Lower lobe of right lung (tissue), 2 donors: ENCODE results near the gene MRPL40. TPM values are rescaled to one million over a fixed set of nuclear protein-coding genes. Genes with fewer than 3 reads are reported as not detected.

Experiments
- ATAC-seq, 2 donors: fragments of 200-7000 bp; cut with Tn5 transposase; one replicate each; pipeline ENCODE4 v1.9.1; 2020 to 2022; ENCODE audit warnings: mild to moderate bottlenecking in 2 of 2, moderate library complexity in 2 of 2
- DNase-seq: peaks from one replicate; pipeline ENCODE4 v3.0.0-alpha.2; 2020
- H3K27ac ChIP-seq: fragments of 200-600 bp; one replicate; pipeline ENCODE4 v1.8.0; 2022
- H3K27me3 ChIP-seq: fragments of 200-600 bp; one replicate; pipeline ENCODE4 v1.8.0; 2022; ENCODE audit warnings: low read depth
- H3K36me3 ChIP-seq: fragments of 200-600 bp; one replicate; pipeline ENCODE4 v1.8.0; 2022; ENCODE audit warnings: mild to moderate bottlenecking
- H3K4me1 ChIP-seq: fragments of 200-600 bp; one replicate; pipeline ENCODE4 v1.8.0; 2022
- H3K4me3 ChIP-seq: fragments of 200-600 bp; one replicate; pipeline ENCODE4 v1.8.0; 2022; ENCODE audit warnings: mild to moderate bottlenecking
- H3K9me3 ChIP-seq: fragments of 200-600 bp; one replicate; pipeline ENCODE4 v1.8.0; 2022
- CTCF ChIP-seq: fragments of 200-600 bp; IDR thresholded peaks from one replicate; pipeline ENCODE4 v1.8.0; 2022; ENCODE audit warnings: antibody characterized with exemption, mild to moderate bottlenecking
- intact Hi-C: fragments of 100-400 bp; cut with DNase I; formaldehyde crosslinking; loops from one replicate; pipeline ENCODE4 v1.11.0; 2022
- total RNA-seq: library from RNA; stranded (reverse); fragmentation: NEBNext Ultra II Directional; extraction: Animal tissue kit (Norgen Biotek cat#: 25700); gene quantifications from one replicate; pipeline ENCODE4 v1.2.1, GENCODE V29; 2021
- donor health status: DM: no; HTN: yes; CAD: no; lungs with severe emphysema.

MRPL40 gene
- total RNA-seq, 1 donor from 2014 or later = 23.2 TPM

GRCh38 chr22:19401483-19401882 lies 30.9 kb upstream of the MRPL40 start:
- intact Hi-C loops = no loop called here
- peaks cover 68% of the 10 kb centered on the region for H3K36me3 ChIP-seq

GRCh38 chr22:19402642-19403191 lies 29.6 kb upstream of the MRPL40 start:
- Histone ChIP-seq H3K27ac (no peak overlapping the region), H3K4me3 (no peak overlapping the region), H3K9me3 (no peaks in the 10 kb centered on the region), H3K27me3 (no peaks in the 10 kb centered on the region), H3K4me1 (no peaks in the 10 kb centered on the region), H3K36me3 (peaks cover 68% of the 10 kb centered on the region)
- TF ChIP-seq CTCF = no peak
- intact Hi-C loops = no loop called here
- DNase-seq (no peak), ATAC-seq (no peak)

More at GRCh38 chr22:19401483-19401882, 30.9 kb upstream of the MRPL40 start:
- DNase-seq (no peak), ATAC-seq (no peak)
- Histone ChIP-seq H3K4me1 (no peaks in the 10 kb centered on the region), H3K27ac (no peak overlapping the region), H3K9me3 (no peaks in the 10 kb centered on the region), H3K27me3 (no peaks in the 10 kb centered on the region), H3K4me3 (no peak overlapping the region)
- no peak for TF ChIP-seq CTCF

GRCh38 chr22:19404676-19405075 lies 27.7 kb upstream of the MRPL40 start:
- no peak overlapping the region for H3K4me3 ChIP-seq
- intact Hi-C loops = no loop called here
- H3K4me1 ChIP-seq = no peaks in the 10 kb centered on the region
- no peak overlapping the region for H3K27ac ChIP-seq
- DNase-seq (no peak), ATAC-seq (no peak)
- H3K27me3 ChIP-seq = no peaks in the 10 kb centered on the region
- peaks cover 68% of the 10 kb centered on the region for H3K36me3 ChIP-seq
- no peaks in the 10 kb centered on the region for H3K9me3 ChIP-seq
- no peak for TF ChIP-seq CTCF

GRCh38 chr22:19405133-19405532 lies 27.2 kb upstream of the MRPL40 start:
- H3K4me3 ChIP-seq = no peak overlapping the region
- no peak for DNase-seq
- H3K27ac ChIP-seq = no peak overlapping the region
- peaks cover 68% of the 10 kb centered on the region for H3K36me3 ChIP-seq
- no peaks in the 10 kb centered on the region for H3K27me3 ChIP-seq
- intact Hi-C loops = no loop called here
- no peak for ATAC-seq
- H3K4me1 ChIP-seq = no peaks in the 10 kb centered on the region
- TF ChIP-seq CTCF = no peak
- no peaks in the 10 kb centered on the region for H3K9me3 ChIP-seq

- TF ChIP-seq CTCF = no peak
- DNase-seq (no peak), ATAC-seq (no peak)
- Histone ChIP-seq H3K4me1 (no peaks in the 10 kb centered on the region), H3K9me3 (no peaks in the 10 kb centered on the region), H3K4me3 (no peak overlapping the region), H3K27me3 (no peaks in the 10 kb centered on the region), H3K27ac (no peak overlapping the region), H3K36me3 (peaks cover 68% of the 10 kb centered on the region)
- intact Hi-C loops = no loop called here
Measured at GRCh38 chr22:19405652-19406051, 26.7 kb upstream of the MRPL40 start.
